ENCODE measurements around the gene LARP4B.

- TF ChIP-seq POLR2A (IDR thresholded peaks at IDR 0.05): no peak
- TF ChIP-seq CTCF (IDR thresholded peaks at IDR 0.05): no peak
Measured at GRCh38 chr10:759898-760477, 171.5 kb downstream of the LARP4B start.

Measured in breast epithelium (tissue), 3 donors.